Measurements from ENCODE around the gene ABCD2.

Gene ABCD2

DNA sequence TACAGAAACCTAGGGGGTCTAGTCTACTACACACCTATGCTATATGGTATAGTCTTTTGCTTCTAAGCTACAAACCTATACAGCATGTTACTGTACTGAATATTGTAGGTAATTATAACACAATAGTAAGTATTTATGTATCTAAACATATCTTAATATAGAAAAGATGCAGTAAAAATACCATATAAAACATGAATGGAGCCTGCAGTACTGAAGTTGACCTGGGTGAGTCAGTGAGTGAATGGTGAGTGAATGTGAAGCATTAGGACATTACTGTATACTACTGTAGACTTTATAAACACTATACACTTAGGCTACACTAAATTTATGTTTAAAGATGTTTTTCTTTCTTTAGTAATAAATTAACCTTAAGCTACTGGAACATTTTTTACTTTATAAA, 13.1 kb upstream of the ABCD2 start:
- Histone ChIP-seq H2AFZ (ENCODE audit: low read length) (no peak overlapping the region), H3K9me3 (replicated peaks; ENCODE audit: insufficient read depth, low read length) (no peaks in the 10 kb centered on the region), H3K79me2 (ENCODE audit: low read length) (no peaks in the 10 kb centered on the region), H3K27ac (ENCODE audit: low read length) (no peak overlapping the region), H4K20me1 (ENCODE audit: insufficient read depth, low read length) (no peaks in the 10 kb centered on the region), H3K9me2 (replicated peaks; ENCODE audit: insufficient read depth, low read length) (no peaks in the 10 kb centered on the region), H3F3A (ENCODE audit: insufficient read depth, low read length) (no peaks in the 10 kb centered on the region), H3K4me3 (ENCODE audit: low read length) (no peak overlapping the region), H3K36me3 (replicated peaks; ENCODE audit: insufficient read depth, low read length) (no peaks in the 10 kb centered on the region), H3K4me1 (ENCODE audit: low read length) (peaks cover 17% of the 10 kb centered on the region), H3K4me2 (ENCODE audit: low read depth, low read length) (no peak overlapping the region), H3K9ac (ENCODE audit: low read length) (no peak overlapping the region), H3K27me3 (replicated peaks; ENCODE audit: insufficient read depth, low read length) (no peaks in the 10 kb centered on the region)
- TF ChIP-seq EZH2phosphoT487 (IDR thresholded peaks at IDR 0.05; ENCODE audit: low read length) (no peak), EZH2 (optimal IDR thresholded peaks at IDR 0.05; ENCODE audit: low read depth, low read length) (no peak)
- TF ChIP-seq, protein P1, sequence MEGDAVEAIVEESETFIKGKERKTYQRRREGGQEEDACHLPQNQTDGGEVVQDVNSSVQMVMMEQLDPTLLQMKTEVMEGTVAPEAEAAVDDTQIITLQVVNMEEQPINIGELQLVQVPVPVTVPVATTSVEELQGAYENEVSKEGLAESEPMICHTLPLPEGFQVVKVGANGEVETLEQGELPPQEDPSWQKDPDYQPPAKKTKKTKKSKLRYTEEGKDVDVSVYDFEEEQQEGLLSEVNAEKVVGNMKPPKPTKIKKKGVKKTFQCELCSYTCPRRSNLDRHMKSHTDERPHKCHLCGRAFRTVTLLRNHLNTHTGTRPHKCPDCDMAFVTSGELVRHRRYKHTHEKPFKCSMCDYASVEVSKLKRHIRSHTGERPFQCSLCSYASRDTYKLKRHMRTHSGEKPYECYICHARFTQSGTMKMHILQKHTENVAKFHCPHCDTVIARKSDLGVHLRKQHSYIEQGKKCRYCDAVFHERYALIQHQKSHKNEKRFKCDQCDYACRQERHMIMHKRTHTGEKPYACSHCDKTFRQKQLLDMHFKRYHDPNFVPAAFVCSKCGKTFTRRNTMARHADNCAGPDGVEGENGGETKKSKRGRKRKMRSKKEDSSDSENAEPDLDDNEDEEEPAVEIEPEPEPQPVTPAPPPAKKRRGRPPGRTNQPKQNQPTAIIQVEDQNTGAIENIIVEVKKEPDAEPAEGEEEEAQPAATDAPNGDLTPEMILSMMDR (IDR thresholded peaks at IDR 0.05; ENCODE audit: low read length), result no peak
- no peak for DNase-seq

DNA sequence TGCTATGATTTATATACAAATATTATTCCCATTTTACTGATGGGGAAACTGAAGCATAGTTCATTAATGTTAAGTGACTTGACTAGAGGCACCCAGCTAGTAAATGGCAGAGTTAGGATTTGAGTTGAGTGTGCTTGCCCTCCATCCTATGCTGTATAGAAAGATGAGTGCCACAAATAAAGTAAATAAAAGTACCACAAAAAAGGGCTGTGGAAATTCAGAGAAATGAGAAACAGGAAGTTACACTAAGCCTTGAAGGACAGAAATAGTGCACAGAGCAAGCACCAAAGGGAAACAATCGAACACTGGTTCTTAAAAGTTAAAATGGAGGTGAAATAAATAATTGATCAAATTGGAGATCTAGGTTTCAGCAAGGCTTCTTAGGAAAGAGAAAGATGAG, 9.2 kb upstream of the ABCD2 start:
- Histone ChIP-seq H4K20me1 (ENCODE audit: insufficient read depth, low read length) (no peaks in the 10 kb centered on the region), H3K9ac (ENCODE audit: low read length) (no peak overlapping the region), H3K9me3 (replicated peaks; ENCODE audit: insufficient read depth, low read length) (no peaks in the 10 kb centered on the region), H3K4me1 (ENCODE audit: low read length) (peaks cover 17% of the 10 kb centered on the region), H3K27me3 (replicated peaks; ENCODE audit: insufficient read depth, low read length) (no peaks in the 10 kb centered on the region), H3K9me2 (replicated peaks; ENCODE audit: insufficient read depth, low read length) (no peaks in the 10 kb centered on the region), H3K36me3 (replicated peaks; ENCODE audit: insufficient read depth, low read length) (no peaks in the 10 kb centered on the region), H2AFZ (ENCODE audit: low read length) (peak overlapping the region; percentile 49), H3K4me2 (ENCODE audit: low read depth, low read length) (peak overlapping the region; percentile 49), H3K79me2 (ENCODE audit: low read length) (no peaks in the 10 kb centered on the region), H3K4me3 (ENCODE audit: low read length) (no peak overlapping the region), H3K27ac (ENCODE audit: low read length) (no peak overlapping the region), H3F3A (ENCODE audit: insufficient read depth, low read length) (no peaks in the 10 kb centered on the region)
- peak; percentile 18 for DNase-seq
- TF ChIP-seq EZH2 (optimal IDR thresholded peaks at IDR 0.05; ENCODE audit: low read depth, low read length), result no peak
- TF ChIP-seq, protein P1 (IDR thresholded peaks at IDR 0.05; ENCODE audit: low read length), result no peak

DNA sequence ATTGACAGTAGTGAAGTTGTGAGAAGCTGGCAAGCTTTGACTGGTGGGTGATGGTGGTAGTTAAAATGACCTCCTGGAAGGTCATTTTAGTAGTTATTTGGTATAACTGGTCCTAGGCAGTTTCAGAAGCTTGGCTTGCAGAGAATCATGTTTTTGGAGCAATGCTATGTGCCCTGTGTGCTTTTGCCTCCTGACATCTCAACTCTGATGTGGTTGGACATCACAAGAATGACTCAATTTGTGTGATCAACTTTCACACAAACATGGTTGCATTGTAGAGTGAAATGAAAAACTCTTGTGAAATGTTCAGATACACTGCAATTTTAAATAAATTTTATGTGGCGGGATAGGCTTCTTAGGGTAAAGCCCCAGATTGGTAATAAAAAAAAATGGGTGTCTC, 8.3 kb upstream of the ABCD2 start:
- DNase-seq, result no peak
- H3K4me1 ChIP-seq (ENCODE audit: low read length), result peaks cover 17% of the 10 kb centered on the region
- TF ChIP-seq, protein P1 (IDR thresholded peaks at IDR 0.05; ENCODE audit: low read length), result no peak
- TF ChIP-seq EZH2 (optimal IDR thresholded peaks at IDR 0.05; ENCODE audit: low read depth, low read length) (no peak), EZH2phosphoT487 (IDR thresholded peaks at IDR 0.05; ENCODE audit: low read length) (no peak)
- H3K9ac ChIP-seq (ENCODE audit: low read length), result no peak overlapping the region
- no peak overlapping the region for H3K4me3 ChIP-seq (ENCODE audit: low read length)
- H4K20me1 ChIP-seq (ENCODE audit: insufficient read depth, low read length), result no peaks in the 10 kb centered on the region
- H3K27ac ChIP-seq (ENCODE audit: low read length), result no peak overlapping the region
- H3F3A ChIP-seq (ENCODE audit: insufficient read depth, low read length), result no peaks in the 10 kb centered on the region
- no peak overlapping the region for H2AFZ ChIP-seq (ENCODE audit: low read length)
- H3K4me2 ChIP-seq (ENCODE audit: low read depth, low read length), result no peak overlapping the region
- H3K9me2 ChIP-seq (replicated peaks; ENCODE audit: insufficient read depth, low read length), result no peaks in the 10 kb centered on the region
- H3K79me2 ChIP-seq (ENCODE audit: low read length), result no peaks in the 10 kb centered on the region
- H3K36me3 ChIP-seq (replicated peaks; ENCODE audit: insufficient read depth, low read length), result no peaks in the 10 kb centered on the region
- H3K9me3 ChIP-seq (replicated peaks; ENCODE audit: insufficient read depth, low read length), result no peaks in the 10 kb centered on the region
- H3K27me3 ChIP-seq (replicated peaks; ENCODE audit: insufficient read depth, low read length), result no peaks in the 10 kb centered on the region
